Kidney (tissue), 14 donors: ENCODE results near the gene FOXE1. TPM values are rescaled to one million over a fixed set of nuclear protein-coding genes. Genes with fewer than 3 reads are reported as not detected.

ENCODE experiments used
- DNase-seq, 5 donors: peaks; one replicate each; pipeline ENCODE4 v3.0.0-alpha.2; 2013 to 2020
- FAIRE-seq: peaks from 2 replicates; lab custom pipeline; 2012; peaks lifted over from hg19 to GRCh38; lab: Jason Lieb, UNC
- H3K27ac ChIP-seq, 2 donors: one replicate each; pipeline ENCODE4 v1.7.0; 2013; ENCODE audit warnings: low read depth in 2 of 2, low read length in 2 of 2, inconsistent platforms in 1 of 2
- H3K27me3 ChIP-seq: one replicate; pipeline ENCODE4 v1.7.1; 2013; ENCODE audit warnings: low read length, inconsistent platforms; ENCODE audit not compliant: control insufficient read depth, insufficient read depth
- H3K36me3 ChIP-seq, 3 donors: one replicate each; pipeline versions ENCODE4 v1.7.0 to v1.7.1; 2013; ENCODE audit warnings: low read length in 3 of 3, control low read depth in 1 of 3, inconsistent platforms in 1 of 3; ENCODE audit not compliant: insufficient read depth in 3 of 3, control insufficient read depth in 2 of 3
- H3K4me1 ChIP-seq, 3 donors: one replicate each; pipeline versions ENCODE4 v1.7.0 to v1.7.1; 2013; ENCODE audit warnings: low read length in 3 of 3, inconsistent platforms in 1 of 3, low read depth in 1 of 3; ENCODE audit not compliant: control insufficient read depth in 2 of 3, insufficient read depth in 2 of 3
- H3K4me3 ChIP-seq, 3 donors: one replicate each; pipeline versions ENCODE4 v1.7.0 to v1.8.1; 2013; ENCODE audit warnings: low read length in 3 of 3, control low read depth in 1 of 3, inconsistent platforms in 1 of 3
- H3K9ac ChIP-seq, 3 donors: one replicate each; pipeline versions ENCODE4 v1.7.0 to v1.7.1; 2013; ENCODE audit warnings: low read length in 3 of 3, control low read depth in 1 of 3, inconsistent platforms in 1 of 3
- H3K9me3 ChIP-seq, 3 donors: one replicate each; pipeline versions ENCODE4 v1.7.0 to v1.7.1; 2013; ENCODE audit warnings: low read length in 3 of 3, control low read depth in 1 of 3, inconsistent platforms in 1 of 3; ENCODE audit not compliant: control insufficient read depth in 2 of 3, insufficient read depth in 1 of 3
- CTCF ChIP-seq: IDR thresholded peaks from 3 replicates; pipeline ENCODE4 v1.5.1; 2012; ENCODE audit warnings: mild to moderate bottlenecking, moderate library complexity, borderline replicate concordance; ENCODE audit not compliant: insufficient read depth; ENCODE audit errors: extremely low read depth
- intact Hi-C: fragments of 100-400 bp; cut with DNase I; formaldehyde crosslinking; loops from one replicate; pipeline ENCODE4 v1.11.1; 2022
- polyA plus RNA-seq: library from polyadenylated mRNA; stranded (reverse); fragments of 350-450 nt; fragmentation: Illumina TruSeq; extraction: RNeasy Lipid Tissue Mini Kit (QIAGEN cat#74804); gene quantifications from one replicate; pipeline ENCODE4 v1.2.3, GENCODE V29; 2014; ENCODE audit warnings: low read depth, low replicate concordance; ENCODE audit not compliant: insufficient read depth
- total RNA-seq: library from RNA; stranded (reverse); fragmentation: NEBNext Ultra II Directional; extraction: Animal tissue kit (Norgen Biotek cat#: 25700); gene quantifications from one replicate; pipeline ENCODE4 v1.2.1, GENCODE V29; 2021
- donor health status: control.
- donor health status: control.
- donor health status: control.
- donor health status: control.
- donor health status: control.
- donor health status: DM: yes; HTN: yes; CAD: no.
- donor health status: Normal renal cell carcinoma (clear cell type).

The FOXE1 gene
- total and polyA plus RNA-seq, 2 donors from 2014 or later: 2.2 TPM; not detected in 1

GRCh38 chr9:97904725-97905124 lies 51.7 kb downstream of the FOXE1 start:
- Histone ChIP-seq H3K9ac (no peak overlapping the region), H3K4me1 (no peaks in the 10 kb centered on the region), H3K4me3 (no peak overlapping the region), H3K36me3 (peaks cover 4 to 12% (median 11%) of the 10 kb centered on the region in 3 donors), H3K27me3 (no peaks in the 10 kb centered on the region), H3K27ac (no peak overlapping the region), H3K9me3 (no peaks in the 10 kb centered on the region)
- no peak for TF ChIP-seq CTCF
- no peak for DNase-seq
- intact Hi-C loops: loop anchor here (5.0 kb wide), 1 partner anchor 192 kb away; no protein-coding TSS in a partner anchor
- FAIRE-seq: no peak

- H3K27me3 ChIP-seq: no peaks in the 10 kb centered on the region
- no peak for TF ChIP-seq CTCF
- intact Hi-C loops: no loop called here
- H3K9ac ChIP-seq: no peak overlapping the region
- H3K36me3 ChIP-seq: peaks cover 4 to 17% (median 16%) of the 10 kb centered on the region in 3 donors
- no peak overlapping the region for H3K27ac ChIP-seq
- DNase-seq (no peak), FAIRE-seq (no peak)
- no peaks in the 10 kb centered on the region for H3K4me1 ChIP-seq
- H3K4me3 ChIP-seq: no peak overlapping the region
- H3K9me3 ChIP-seq: no peaks in the 10 kb centered on the region
These were observed 52.2 kb downstream of the FOXE1 start for GRCh38 chr9:97905228-97905627.

Other genes with a start within 250 kb of the FOXE1 start
- gene TSTD2, start 219.9 kb upstream of the FOXE1 start, total RNA-seq: 23.4 TPM
- 9.0 TPM for gene TSTD2, start 219.9 kb upstream of the FOXE1 start, polyA plus RNA-seq
- 28.5 TPM for gene NCBP1, start 219.4 kb upstream of the FOXE1 start, total RNA-seq
- 15.1 TPM for gene NCBP1, start 219.4 kb upstream of the FOXE1 start, polyA plus RNA-seq
- gene XPA, start 155.9 kb upstream of the FOXE1 start, total RNA-seq: 17.7 TPM
- gene XPA, start 155.9 kb upstream of the FOXE1 start, polyA plus RNA-seq: 26.3 TPM
- 20.3 TPM for gene TRMO, start 69.3 kb downstream of the FOXE1 start, total RNA-seq
- gene TRMO, start 69.3 kb downstream of the FOXE1 start, polyA plus RNA-seq: 13.1 TPM
- 0.16 TPM for gene HEMGN, start 84.9 kb downstream of the FOXE1 start, total RNA-seq
- not detected for gene HEMGN, start 84.9 kb downstream of the FOXE1 start, polyA plus RNA-seq
- 101 TPM for gene ANP32B, start 130.1 kb downstream of the FOXE1 start, total RNA-seq
- gene ANP32B, start 130.1 kb downstream of the FOXE1 start, polyA plus RNA-seq: 101 TPM
- gene NANS, start 203.5 kb downstream of the FOXE1 start, total RNA-seq: 35.8 TPM
- gene NANS, start 203.5 kb downstream of the FOXE1 start, polyA plus RNA-seq: 47.7 TPM